Measurements from ENCODE around the gene ABHD8. TPM values are rescaled to one million over a fixed set of nuclear protein-coding genes. Genes with fewer than 3 reads are reported as not detected.
A peak's percentile ranks its signal among the peaks of the same experiment; 100 is the strongest.

Gene ABHD8
- total RNA-seq, 1 experiment from 2014 or later: 13.2 TPM

DNA sequence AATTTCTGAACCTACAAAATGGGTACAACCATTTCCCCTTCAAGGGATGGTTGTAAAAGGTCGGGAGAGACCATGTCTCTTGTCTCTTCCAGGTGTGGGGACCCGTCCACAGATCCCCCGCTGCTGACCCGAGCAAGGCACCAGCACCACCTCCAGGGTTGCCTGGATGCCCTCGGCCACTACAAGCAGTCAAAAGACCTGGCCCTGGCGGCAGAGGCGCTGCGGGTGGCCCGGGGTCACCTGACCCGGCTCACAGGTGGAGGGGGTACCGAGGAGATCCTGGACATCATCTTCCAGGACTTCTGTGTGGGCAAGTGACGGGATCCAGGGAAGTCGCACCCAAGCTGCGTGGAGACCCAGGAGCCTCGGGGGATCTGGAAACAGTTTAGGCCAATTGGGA lies 38.2 kb upstream of the ABHD8 start:
- no peak overlapping the region; the same call in 1 of the 2 replicates for H3K27ac Mint-ChIP-seq
- ATAC-seq: no peak

DNA sequence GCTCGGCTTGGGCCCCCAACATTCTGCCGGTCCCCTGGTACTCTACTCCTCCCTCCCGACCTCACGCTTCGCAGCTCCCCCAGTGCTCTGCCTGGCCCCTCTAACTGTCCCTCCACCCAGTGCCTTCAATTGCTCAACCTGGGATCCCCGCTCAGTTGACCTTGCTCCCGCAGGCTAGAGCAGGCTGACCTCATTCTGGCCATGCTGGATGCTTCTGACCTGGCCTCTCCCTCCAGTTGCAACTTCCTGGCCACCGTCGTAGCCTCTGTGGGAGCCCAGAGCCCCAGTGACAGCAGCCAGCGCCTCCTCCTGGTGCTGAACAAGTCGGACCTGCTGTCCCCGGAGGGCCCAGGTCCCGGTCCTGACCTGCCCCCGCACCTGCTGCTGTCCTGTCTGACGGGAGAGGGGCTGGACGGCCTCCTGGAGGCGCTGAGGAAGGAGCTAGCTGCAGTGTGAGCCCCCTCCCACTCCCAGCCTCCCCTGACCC lies 37.7 kb upstream of the ABHD8 start:
- peak overlapping the region; percentile 31; the same call in 1 of the 2 replicates for H3K4me3 Mint-ChIP-seq
- TF ChIP-seq GABPB1 (CRISPR knock-in tag; IDR thresholded peaks at IDR 0.05) (0 out of 2 replicates have a peak, but pooled peaks have one; percentile 29), ZNF396 (CRISPR knock-in tag; IDR thresholded peaks at IDR 0.05; ENCODE audit: borderline replicate concordance) (no peak)
- TF ChIP-seq, protein P1, sequence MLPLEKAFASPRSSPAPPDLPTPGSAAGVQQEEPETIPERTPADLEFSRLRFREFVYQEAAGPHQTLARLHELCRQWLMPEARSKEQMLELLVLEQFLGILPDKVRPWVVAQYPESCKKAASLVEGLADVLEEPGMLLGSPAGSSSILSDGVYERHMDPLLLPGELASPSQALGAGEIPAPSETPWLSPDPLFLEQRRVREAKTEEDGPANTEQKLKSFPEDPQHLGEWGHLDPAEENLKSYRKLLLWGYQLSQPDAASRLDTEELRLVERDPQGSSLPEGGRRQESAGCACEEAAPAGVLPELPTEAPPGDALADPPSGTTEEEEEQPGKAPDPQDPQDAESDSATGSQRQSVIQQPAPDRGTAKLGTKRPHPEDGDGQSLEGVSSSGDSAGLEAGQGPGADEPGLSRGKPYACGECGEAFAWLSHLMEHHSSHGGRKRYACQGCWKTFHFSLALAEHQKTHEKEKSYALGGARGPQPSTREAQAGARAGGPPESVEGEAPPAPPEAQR (CRISPR knock-in tag; IDR thresholded peaks at IDR 0.05): no peak
- POLR2A ChIA-PET: no interaction called here
- ATAC-seq: no peak
- CTCF ChIA-PET: interaction anchor here (0.6 to 3.0 kb wide), 4 partner anchors 8 to 750 kb away, joined by 3 to 11 read pairs (median 4); no protein-coding TSS in a partner anchor
- no peaks in the 10 kb centered on the region for H3K27me3 Mint-ChIP-seq (ENCODE audit: low read depth)
- no peaks in the 10 kb centered on the region for H3K9me3 Mint-ChIP-seq
- peaks cover 11% of the 10 kb centered on the region for H3K36me3 Mint-ChIP-seq
- H3K27ac Mint-ChIP-seq: peak overlapping the region; percentile 41; the same call in 1 of the 2 replicates
- peaks cover 28% of the 10 kb centered on the region for H3K4me1 Mint-ChIP-seq
- peak; percentile 40 for DNase-seq (ENCODE audit: low spot score)

More for the DNA sequence above, 38.2 kb upstream of the ABHD8 start:
- Mint-ChIP-seq H3K4me1 (peaks cover 27% of the 10 kb centered on the region), H3K27me3 (ENCODE audit: low read depth) (no peaks in the 10 kb centered on the region), H3K36me3 (peaks cover 11% of the 10 kb centered on the region), H3K9me3 (no peaks in the 10 kb centered on the region), H3K4me3 (no peak overlapping the region)
- CTCF ChIA-PET: interaction anchor here (0.6 to 1.7 kb wide), 4 partner anchors 9 to 750 kb away, joined by 3 to 4 read pairs (median 4); no protein-coding TSS in a partner anchor
- POLR2A ChIA-PET: no interaction called here
- TF ChIP-seq, protein P2, sequence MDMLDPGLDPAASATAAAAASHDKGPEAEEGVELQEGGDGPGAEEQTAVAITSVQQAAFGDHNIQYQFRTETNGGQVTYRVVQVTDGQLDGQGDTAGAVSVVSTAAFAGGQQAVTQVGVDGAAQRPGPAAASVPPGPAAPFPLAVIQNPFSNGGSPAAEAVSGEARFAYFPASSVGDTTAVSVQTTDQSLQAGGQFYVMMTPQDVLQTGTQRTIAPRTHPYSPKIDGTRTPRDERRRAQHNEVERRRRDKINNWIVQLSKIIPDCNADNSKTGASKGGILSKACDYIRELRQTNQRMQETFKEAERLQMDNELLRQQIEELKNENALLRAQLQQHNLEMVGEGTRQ (CRISPR knock-in tag; IDR thresholded peaks at IDR 0.05): 0 out of 2 replicates have a peak, but pooled peaks have one; percentile 19
- TF ChIP-seq, protein P1 (CRISPR knock-in tag; IDR thresholded peaks at IDR 0.05): no peak
- DNase-seq (ENCODE audit: low spot score): no peak

DNA sequence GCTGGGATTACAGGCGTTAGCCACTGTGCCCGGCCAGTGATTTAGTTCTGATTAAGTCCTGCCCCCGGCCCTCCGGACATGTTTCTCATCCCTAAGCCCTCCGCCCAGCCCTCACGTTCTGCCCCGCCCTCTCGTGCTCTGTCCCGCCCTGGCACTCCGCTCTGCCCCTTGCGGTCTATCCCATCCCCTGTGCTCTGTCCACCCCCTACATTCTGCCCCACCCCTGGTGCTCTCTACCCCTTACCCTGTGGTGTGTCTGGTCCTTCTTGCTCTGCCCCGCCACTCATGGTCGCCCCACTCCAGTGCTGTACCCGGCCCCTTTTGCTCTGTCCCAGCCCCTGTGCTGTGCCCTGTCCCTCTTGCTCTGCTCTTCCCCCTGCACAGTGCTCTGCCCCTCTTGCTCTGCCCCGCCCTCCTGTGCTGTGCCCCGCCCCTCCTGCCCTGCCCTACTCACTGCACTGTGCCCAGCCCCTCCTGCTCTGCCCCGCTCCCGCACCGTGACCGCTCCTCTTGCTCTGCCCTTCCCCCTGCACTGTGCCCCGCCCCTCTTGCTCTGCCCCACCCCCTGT lies 37.2 kb upstream of the ABHD8 start:
- H3K4me1 Mint-ChIP-seq: peaks cover 28% of the 10 kb centered on the region
- POLR2A ChIA-PET: interaction anchor here (1.5 to 1.6 kb wide), 2 partner anchors 12 to 13 kb away, joined by 5 to 11 read pairs; no protein-coding TSS in a partner anchor
- no peaks in the 10 kb centered on the region for H3K27me3 Mint-ChIP-seq (ENCODE audit: low read depth)
- H3K36me3 Mint-ChIP-seq: peaks cover 11% of the 10 kb centered on the region
- peak; percentile 67 for ATAC-seq
- TF ChIP-seq SP1 (CRISPR knock-in tag; conservative IDR thresholded peaks at IDR 0.05): 0 out of 2 replicates have a peak, but pooled peaks have one; percentile 50
- TF ChIP-seq, protein P3, sequence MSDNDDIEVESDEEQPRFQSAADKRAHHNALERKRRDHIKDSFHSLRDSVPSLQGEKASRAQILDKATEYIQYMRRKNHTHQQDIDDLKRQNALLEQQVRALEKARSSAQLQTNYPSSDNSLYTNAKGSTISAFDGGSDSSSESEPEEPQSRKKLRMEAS (CRISPR knock-in tag; IDR thresholded peaks at IDR 0.05): no peak
- H3K4me3 Mint-ChIP-seq: peak overlapping the region; percentile 41
- H3K9me3 Mint-ChIP-seq: no peaks in the 10 kb centered on the region
- DNase-seq (ENCODE audit: low spot score): peak; percentile 90
- CTCF ChIA-PET: interaction anchor here (0.6 to 3.0 kb wide), 4 partner anchors 8 to 749 kb away, joined by 3 to 11 read pairs (median 4); no protein-coding TSS in a partner anchor
- peak overlapping the region; percentile 45; the same call in 1 of the 2 replicates for H3K27ac Mint-ChIP-seq

DNA sequence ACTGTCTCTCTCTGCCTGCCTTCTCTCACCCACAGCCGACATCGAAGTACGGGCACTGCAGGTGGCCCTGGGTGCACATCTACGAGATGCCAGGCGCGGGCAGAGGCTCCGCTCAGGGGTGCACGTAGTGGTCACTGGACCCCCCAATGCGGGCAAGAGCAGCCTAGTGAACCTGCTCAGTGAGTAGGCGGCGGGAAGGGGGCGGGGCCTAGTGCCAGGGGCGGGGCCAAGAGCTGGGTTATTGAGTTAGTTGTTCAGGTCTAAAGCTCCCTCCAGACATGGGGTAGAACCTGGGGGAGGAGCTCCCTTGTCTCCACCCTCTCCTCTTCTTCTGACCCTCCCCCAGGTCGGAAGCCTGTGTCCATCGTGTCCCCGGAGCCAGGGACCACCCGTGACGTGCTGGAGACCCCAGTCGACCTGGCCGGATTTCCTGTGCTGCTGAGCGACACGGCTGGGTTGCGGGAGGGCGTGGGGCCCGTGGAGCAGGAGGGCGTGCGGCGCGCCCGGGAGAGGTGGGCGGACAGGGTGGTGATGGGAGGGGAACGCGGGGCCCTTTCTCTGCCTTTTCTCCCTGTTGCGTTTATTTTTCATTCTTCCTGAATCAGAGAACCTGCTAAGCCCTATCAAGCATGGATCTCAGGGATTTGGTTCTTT lies 36.0 kb upstream of the ABHD8 start:
- Mint-ChIP-seq H3K4me3 (peak overlapping the region; percentile 99), H3K4me1 (peaks cover 34% of the 10 kb centered on the region), H3K27me3 (ENCODE audit: low read depth) (no peaks in the 10 kb centered on the region), H3K36me3 (peaks cover 10% of the 10 kb centered on the region), H3K27ac (peak overlapping the region; percentile 93), H3K9me3 (no peaks in the 10 kb centered on the region)
- ChIA-PET POLR2A (interaction anchor here (1.0 to 1.6 kb wide), 3 partner anchors 11 to 30 kb away, joined by 5 to 11 read pairs (median 5); partner anchors contain the start of gene DDA1), CTCF (interaction anchor here (0.7 to 3.0 kb wide), 12 partner anchors 10 to 237 kb away, joined by 3 to 11 read pairs (median 4); partner anchors contain the start of genes DDA1 and MRPL34)
- TF ChIP-seq ATF1 (CRISPR knock-in tag; IDR thresholded peaks at IDR 0.05) (no peak), TP53 (CRISPR knock-in tag; IDR thresholded peaks at IDR 0.05) (no peak)
- TF ChIP-seq, protein P4, sequence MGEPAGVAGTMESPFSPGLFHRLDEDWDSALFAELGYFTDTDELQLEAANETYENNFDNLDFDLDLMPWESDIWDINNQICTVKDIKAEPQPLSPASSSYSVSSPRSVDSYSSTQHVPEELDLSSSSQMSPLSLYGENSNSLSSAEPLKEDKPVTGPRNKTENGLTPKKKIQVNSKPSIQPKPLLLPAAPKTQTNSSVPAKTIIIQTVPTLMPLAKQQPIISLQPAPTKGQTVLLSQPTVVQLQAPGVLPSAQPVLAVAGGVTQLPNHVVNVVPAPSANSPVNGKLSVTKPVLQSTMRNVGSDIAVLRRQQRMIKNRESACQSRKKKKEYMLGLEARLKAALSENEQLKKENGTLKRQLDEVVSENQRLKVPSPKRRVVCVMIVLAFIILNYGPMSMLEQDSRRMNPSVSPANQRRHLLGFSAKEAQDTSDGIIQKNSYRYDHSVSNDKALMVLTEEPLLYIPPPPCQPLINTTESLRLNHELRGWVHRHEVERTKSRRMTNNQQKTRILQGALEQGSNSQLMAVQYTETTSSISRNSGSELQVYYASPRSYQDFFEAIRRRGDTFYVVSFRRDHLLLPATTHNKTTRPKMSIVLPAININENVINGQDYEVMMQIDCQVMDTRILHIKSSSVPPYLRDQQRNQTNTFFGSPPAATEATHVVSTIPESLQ (CRISPR knock-in tag; IDR thresholded peaks at IDR 0.05): no peak
- TF ChIP-seq, protein P5, sequence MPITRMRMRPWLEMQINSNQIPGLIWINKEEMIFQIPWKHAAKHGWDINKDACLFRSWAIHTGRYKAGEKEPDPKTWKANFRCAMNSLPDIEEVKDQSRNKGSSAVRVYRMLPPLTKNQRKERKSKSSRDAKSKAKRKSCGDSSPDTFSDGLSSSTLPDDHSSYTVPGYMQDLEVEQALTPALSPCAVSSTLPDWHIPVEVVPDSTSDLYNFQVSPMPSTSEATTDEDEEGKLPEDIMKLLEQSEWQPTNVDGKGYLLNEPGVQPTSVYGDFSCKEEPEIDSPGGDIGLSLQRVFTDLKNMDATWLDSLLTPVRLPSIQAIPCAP (CRISPR knock-in tag; IDR thresholded peaks at IDR 0.05): no peak
- 0 out of 2 replicates have a peak, but pooled peaks have one; percentile 1 for ATAC-seq
- DNase-seq (ENCODE audit: low spot score): peak; percentile 84

Data from WTC11 (cell line).